Activated CD8-positive, alpha-beta T cell treated with anti-CD3 and anti-CD28 coated beads for 36 hours (primary cell): ENCODE measurements around the gene CD164. TPM values are rescaled to one million over a fixed set of nuclear protein-coding genes. Genes with fewer than 3 reads are reported as not detected.

Experiments used
- ATAC-seq: fragments of 200-7000 bp; cut with Tn5 transposase; one replicate; pipeline ENCODE4 v1.10.0; 2021; ENCODE audit warnings: mild to moderate bottlenecking, moderate library complexity
- CTCF ChIA-PET: fragments of 350-600 bp; sonication (Branson Sonifier 250); formaldehyde crosslinking; loops from one replicate; lab custom pipeline; 2021; ENCODE audit warnings: antibody characterized with exemption; lab: Charles Lee
- POLR2A ChIA-PET: fragments of 350-600 bp; sonication (Branson Sonifier 250); formaldehyde crosslinking; loops from one replicate; lab custom pipeline; 2021; ENCODE audit warnings: antibody characterized with exemption; lab: Charles Lee
- DNase-seq: peaks from one replicate; pipeline ENCODE4 v3.0.0-alpha.2; 2020
- H3K27ac Mint-ChIP-seq: one replicate; pipeline ENCODE4 v1.8.0; 2021; ENCODE audit warnings: mild to moderate bottlenecking, mixed read lengths
- H3K27me3 Mint-ChIP-seq: one replicate; pipeline ENCODE4 v1.8.0; 2021; ENCODE audit warnings: mixed read lengths
- H3K36me3 Mint-ChIP-seq: one replicate; pipeline ENCODE4 v1.8.0; 2021; ENCODE audit warnings: low read depth, mixed read lengths
- H3K4me1 Mint-ChIP-seq: one replicate; pipeline ENCODE4 v1.8.0; 2021; ENCODE audit warnings: low read depth, mixed read lengths
- H3K4me3 Mint-ChIP-seq: one replicate; pipeline ENCODE4 v1.8.0; 2021; ENCODE audit warnings: mild to moderate bottlenecking, moderate library complexity, mixed read lengths
- H3K9me3 Mint-ChIP-seq: one replicate; pipeline ENCODE4 v1.8.0; 2021; ENCODE audit warnings: mixed read lengths
- CTCF ChIP-seq: fragments of 200-600 bp; IDR thresholded peaks from one replicate; pipeline ENCODE4 v1.8.0; 2022; ENCODE audit warnings: antibody characterized with exemption, mild to moderate bottlenecking
- intact Hi-C: fragments of 100-400 bp; cut with micrococcal nuclease; formaldehyde crosslinking; loops from one replicate; pipeline ENCODE4 v1.10.0; 2022
- total RNA-seq, 2 experiments: library from RNA; stranded (reverse); gene quantifications; one replicate each; pipeline ENCODE4 v1.2.3, GENCODE V29; 2021

CD164 gene
- total RNA-seq, 2 experiments from 2014 or later: 144 to 146 TPM

- ATAC-seq (no peak), DNase-seq (no peak)
- Mint-ChIP-seq H3K27ac (no peak overlapping the region), H3K9me3 (no peaks in the 10 kb centered on the region), H3K4me1 (peaks cover 6% of the 10 kb centered on the region), H3K36me3 (no peaks in the 10 kb centered on the region), H3K27me3 (no peaks in the 10 kb centered on the region), H3K4me3 (no peak overlapping the region)
- intact Hi-C loops: no loop called here
- TF ChIP-seq CTCF: no peak
- ChIA-PET POLR2A (interaction anchor here (0.5 kb wide), 1 partner anchor 17 kb away, joined by 3 read pairs; no protein-coding TSS in a partner anchor), CTCF (no interaction called here)
These were observed 62.2 kb downstream of the CD164 start for GRCh38 chr6:109320072-109320471.

GRCh38 chr6:109318328-109318876 is 63.9 kb downstream of the CD164 start:
- Mint-ChIP-seq H3K9me3 (no peaks in the 10 kb centered on the region), H3K4me3 (no peak overlapping the region), H3K27me3 (no peaks in the 10 kb centered on the region), H3K27ac (no peak overlapping the region), H3K36me3 (no peaks in the 10 kb centered on the region), H3K4me1 (peaks cover 6% of the 10 kb centered on the region)
- CTCF ChIA-PET: no interaction called here
- POLR2A ChIA-PET: no interaction called here
- DNase-seq (no peak), ATAC-seq (no peak)
- no peak for TF ChIP-seq CTCF
- intact Hi-C loops: no loop called here

- TF ChIP-seq CTCF: no peak
- H3K9me3 Mint-ChIP-seq: no peaks in the 10 kb centered on the region
- POLR2A ChIA-PET: no interaction called here
- H3K27me3 Mint-ChIP-seq: no peaks in the 10 kb centered on the region
- CTCF ChIA-PET: interaction anchor here (1.3 to 1.7 kb wide), 2 partner anchors 12 to 66 kb away, joined by 3 to 5 read pairs; no protein-coding TSS in a partner anchor
- H3K27ac Mint-ChIP-seq: no peak overlapping the region
- intact Hi-C loops: no loop called here
- no peak for DNase-seq
- H3K4me1 Mint-ChIP-seq: no peaks in the 10 kb centered on the region
- no peak for ATAC-seq
- H3K4me3 Mint-ChIP-seq: no peak overlapping the region
- no peaks in the 10 kb centered on the region for H3K36me3 Mint-ChIP-seq
These were observed 65.4 kb downstream of the CD164 start for GRCh38 chr6:109316909-109317308.

Other genes with a start within 250 kb of the CD164 start
- gene PPIL6, start 58.2 kb upstream of the CD164 start, total RNA-seq: under 1 TPM; 0.27 to 0.38 TPM
- gene SMPD2, start 58.3 kb upstream of the CD164 start, total RNA-seq: 1 to 10 TPM; 8.7 to 9.6 TPM
- gene MICAL1, start 73.3 kb upstream of the CD164 start, total RNA-seq: 10 to 100 TPM; 17.7 TPM
- 10 to 100 TPM; 10.5 to 11.8 TPM for gene ZBTB24, start 100.8 kb upstream of the CD164 start, total RNA-seq